IMR-90 (cell line): ENCODE data around the gene SLC23A2. TPM values are rescaled to one million over a fixed set of nuclear protein-coding genes. Genes with fewer than 3 reads are reported as not detected.

Experiments used
- ATAC-seq: fragments of 200-7000 bp; cut with Tn5 transposase; 2 replicates; pipeline ENCODE4 v1.9.1; 2020; ENCODE audit warnings: low read depth, mild to moderate bottlenecking, moderate library complexity
- BruUV-seq: library from RNA; stranded (reverse); fragments of 400-500 nt; replicated peaks from 2 replicates; lab custom pipeline; 2021; lab: Mats Ljungman, UMichigan
- CTCF ChIA-PET: fragments of 300-600 bp; formaldehyde crosslinking; extraction: SDS; loops from one replicate; lab custom pipeline; 2021; ENCODE audit warnings: antibody characterized with exemption; lab: Yijun Ruan, JAX
- POLR2A ChIA-PET: fragments of 300-600 bp; sonication (Branson Sonifier 250); formaldehyde crosslinking; loops from one replicate; lab custom pipeline; 2022; ENCODE audit warnings: antibody characterized with exemption; ENCODE audit not compliant: unreplicated experiment; lab: Charles Lee
- DNase-seq: peaks from one replicate; pipeline ENCODE4 v3.0.0; 2013
- H2AFZ ChIP-seq: replicated peaks from 2 replicates; pipeline ENCODE3; 2013; ENCODE audit warnings: low read length, mild to moderate bottlenecking; ENCODE audit not compliant: poor library complexity
- H2AK5ac ChIP-seq: 2 replicates; pipeline ENCODE4 v1.6.1; 2013; ENCODE audit warnings: low read depth, low read length, inconsistent platforms
- H2AK9ac ChIP-seq: replicated peaks from 2 replicates; pipeline ENCODE3; 2013; ENCODE audit warnings: mild to moderate bottlenecking, low read depth, low read length, moderate library complexity; ENCODE audit not compliant: poor library complexity
- H2BK120ac ChIP-seq: 2 replicates; pipeline ENCODE4 v1.6.1; 2013; ENCODE audit warnings: low read depth, low read length, inconsistent platforms
- H2BK15ac ChIP-seq: 3 replicates; pipeline ENCODE4 v1.6.1; 2013; ENCODE audit warnings: low read depth, low read length, inconsistent platforms
- H2BK20ac ChIP-seq: 2 replicates; pipeline ENCODE4 v1.6.1; 2013; ENCODE audit warnings: low read depth, mild to moderate bottlenecking, inconsistent platforms, low read length, moderate library complexity
- H2BK5ac ChIP-seq: 2 replicates; pipeline ENCODE4 v1.6.1; 2013; ENCODE audit warnings: mild to moderate bottlenecking, low read depth, low read length, inconsistent platforms; ENCODE audit not compliant: poor library complexity, severe bottlenecking
- H3K14ac ChIP-seq: replicated peaks from 2 replicates; pipeline ENCODE4 v1.6.1; 2013; ENCODE audit warnings: low read depth, low read length, inconsistent platforms
- H3K18ac ChIP-seq: 2 replicates; pipeline ENCODE4 v1.6.1; 2013; ENCODE audit warnings: low read depth, low read length, control low read depth
- H3K23ac ChIP-seq: 2 replicates; pipeline ENCODE4 v1.6.1; 2013; ENCODE audit warnings: low read depth, low read length, inconsistent platforms
- H3K27ac ChIP-seq: 2 replicates; pipeline ENCODE4 v1.5.1; 2013; ENCODE audit warnings: mild to moderate bottlenecking, control low read depth, low read length; ENCODE audit not compliant: insufficient read depth
- H3K27me3 ChIP-seq: 2 replicates; pipeline ENCODE4 v1.6.1; 2013; ENCODE audit warnings: low read length; ENCODE audit not compliant: control insufficient read depth, insufficient read depth
- H3K36me3 ChIP-seq: 2 replicates; pipeline ENCODE4 v1.6.1; 2013; ENCODE audit warnings: low read length, mixed read lengths; ENCODE audit not compliant: control insufficient read depth, insufficient read depth
- H3K4ac ChIP-seq: 2 replicates; pipeline ENCODE4 v1.6.1; 2013; ENCODE audit warnings: low read depth, low read length, inconsistent platforms
- H3K4me1 ChIP-seq: 2 replicates; pipeline ENCODE4 v1.6.1; 2013; ENCODE audit warnings: low read length, mixed read lengths; ENCODE audit not compliant: control insufficient read depth, insufficient read depth
- H3K4me2 ChIP-seq: 2 replicates; pipeline ENCODE4 v1.6.1; 2013; ENCODE audit warnings: low read depth, mild to moderate bottlenecking, control low read depth, low read length, moderate library complexity
- H3K4me3 ChIP-seq: 2 replicates; pipeline ENCODE4 v1.5.1; 2013; ENCODE audit warnings: low read depth, mild to moderate bottlenecking, control low read depth, low read length, moderate library complexity; ENCODE audit not compliant: insufficient read depth
- H3K56ac ChIP-seq: 2 replicates; pipeline ENCODE4 v1.6.1; 2013; ENCODE audit warnings: low read length, inconsistent platforms; ENCODE audit not compliant: insufficient read depth; ENCODE audit errors: extremely low read depth
- H3K79me1 ChIP-seq, 2 experiments: 2 replicates each; pipeline ENCODE4 v1.6.1; 2013; ENCODE audit warnings: low read length in 2 of 2, inconsistent platforms in 1 of 2, low read depth in 1 of 2
- H3K9ac ChIP-seq: 2 replicates; pipeline ENCODE4 v1.6.1; 2013; ENCODE audit warnings: low read depth, low read length, control low read depth
- H3K9me1 ChIP-seq: 2 replicates; pipeline ENCODE4 v1.6.1; 2013; ENCODE audit warnings: low read length, inconsistent platforms; ENCODE audit not compliant: insufficient read depth
- H3K9me3 ChIP-seq: 2 replicates; pipeline ENCODE4 v1.6.1; 2013; ENCODE audit warnings: low read length; ENCODE audit not compliant: control insufficient read depth, insufficient read depth
- H4K20me1 ChIP-seq: 2 replicates; pipeline ENCODE4 v1.6.1; 2013; ENCODE audit warnings: low read length, inconsistent platforms; ENCODE audit not compliant: insufficient read depth
- H4K5ac ChIP-seq: 2 replicates; pipeline ENCODE4 v1.6.1; 2013; ENCODE audit warnings: mild to moderate bottlenecking, low read depth, low read length, control low read depth
- H4K8ac ChIP-seq, 2 experiments: 2 replicates each; pipeline ENCODE4 v1.6.1; 2013; ENCODE audit warnings: low read depth in 2 of 2, low read length in 2 of 2, control low read depth in 1 of 2, inconsistent platforms in 1 of 2
- H4K91ac ChIP-seq: 2 replicates; pipeline ENCODE4 v1.6.1; 2013; ENCODE audit warnings: low read depth, low read length, inconsistent platforms; ENCODE audit not compliant: insufficient read depth
- BHLHE40 ChIP-seq: fragments of 150-350 bp; IDR thresholded peaks from 2 replicates; pipeline ENCODE4 v1.6.1; 2016; ENCODE audit warnings: mild to moderate bottlenecking, low read depth, low read length
- CEBPB ChIP-seq: IDR thresholded peaks from 2 replicates; pipeline ENCODE4 v1.6.1; 2012; ENCODE audit warnings: low read depth, low read length, improper control_type of control experiment
- CHD1 ChIP-seq: IDR thresholded peaks from 2 replicates; pipeline ENCODE4 v1.6.1; 2012; ENCODE audit warnings: low read depth, low read length, improper control_type of control experiment
- ELK1 ChIP-seq: fragments of 150-350 bp; IDR thresholded peaks from 2 replicates; pipeline ENCODE4 v1.6.1; 2016; ENCODE audit warnings: low read depth, mild to moderate bottlenecking, low read length, moderate library complexity, borderline replicate concordance
- FOS ChIP-seq: fragments of 150-350 bp; IDR thresholded peaks from 2 replicates; pipeline ENCODE4 v1.6.1; 2016; ENCODE audit warnings: low read depth, low read length
- MAFK ChIP-seq: IDR thresholded peaks from 2 replicates; pipeline ENCODE4 v1.6.1; 2012; ENCODE audit warnings: low read depth, low read length, improper control_type of control experiment
- MAZ ChIP-seq: IDR thresholded peaks from 2 replicates; pipeline ENCODE4 v1.6.1; 2012; ENCODE audit warnings: low read depth, mild to moderate bottlenecking, low read length, improper control_type of control experiment, moderate library complexity, borderline replicate concordance
- MXI1 ChIP-seq: IDR thresholded peaks from 2 replicates; pipeline ENCODE4 v1.6.1; 2012; ENCODE audit warnings: low read depth, mild to moderate bottlenecking, low read length, moderate library complexity, borderline replicate concordance
- NFE2L2 ChIP-seq: fragments of 150-350 bp; IDR thresholded peaks from 2 replicates; pipeline ENCODE4 v1.6.1; 2016; ENCODE audit warnings: low read depth, mild to moderate bottlenecking, low read length
- POLR2A ChIP-seq: IDR thresholded peaks from 2 replicates; pipeline ENCODE4 v1.6.1; 2012; ENCODE audit warnings: mild to moderate bottlenecking, low read depth, low read length
- RAD21 ChIP-seq: IDR thresholded peaks from 2 replicates; pipeline ENCODE4 v1.6.1; 2012; ENCODE audit warnings: low read length, improper control_type of control experiment
- RCOR1 ChIP-seq: IDR thresholded peaks from 2 replicates; pipeline ENCODE4 v1.6.1; 2012; ENCODE audit warnings: mild to moderate bottlenecking, low read length, improper control_type of control experiment; ENCODE audit not compliant: insufficient replicate concordance
- RFX5 ChIP-seq: IDR thresholded peaks from 2 replicates; pipeline ENCODE4 v1.8.0; 2012; ENCODE audit warnings: low read depth, mild to moderate bottlenecking, low read length, moderate library complexity
- SMC3 ChIP-seq: fragments of 150-350 bp; IDR thresholded peaks from 2 replicates; pipeline ENCODE4 v1.6.1; 2016; ENCODE audit warnings: low read depth, mild to moderate bottlenecking, antibody characterized with exemption, low read length, moderate library complexity
- USF2 ChIP-seq: fragments of 150-350 bp; IDR thresholded peaks from 2 replicates; pipeline ENCODE4 v1.6.1; 2017; ENCODE audit warnings: mild to moderate bottlenecking, antibody characterized with exemption, low read length, low read depth
- WGBS, 2 experiments: methylation state at CpG; one replicate each; pipeline versions ENCODE4 v1.1.5 to v1.1.7; 2013; ENCODE audit warnings: missing lambda C conversion rate in 2 of 2; ENCODE audit not compliant: insufficient read length in 1 of 2; ENCODE audit errors: extremely low coverage in 2 of 2; 5-methylcytosine and 5-hydroxymethylcytosine counted together
- dilution Hi-C: fragments of 300-500 bp; cut with HindIII; formaldehyde crosslinking; loops from one replicate; pipeline ENCODE4 v1.14.3; 2018; ENCODE audit warnings: low sequenced_read_pairs; ENCODE audit not compliant: unreplicated experiment
- in situ Hi-C: fragments of 300-500 bp; cut with MboI; formaldehyde crosslinking; loops from 3 replicates; pipeline ENCODE4 v1.14.3; 2019; ENCODE audit warnings: low sequenced_read_pairs, inconsistent platforms, mixed read lengths
- intact Hi-C: fragments of 100-400 bp; cut with micrococcal nuclease; formaldehyde crosslinking; loops from 2 replicates; pipeline ENCODE4 v1.10.0; 2022
- polyA plus RNA-seq, 3 experiments: library from polyadenylated mRNA; depleted of rRNA; stranded (reverse); fragments of >200 nt; gene quantifications; 2 replicates each; pipeline ENCODE4 v1.2.3, GENCODE V29; 2012; ENCODE audit warnings: low replicate concordance in 1 of 3
- total RNA-seq: library from RNA; depleted of rRNA; stranded (reverse); fragments of >200 nt; gene quantifications from 2 replicates; pipeline ENCODE4 v1.2.3, GENCODE V29; 2012

SLC23A2 gene
- total and polyA plus RNA-seq, 2 of the 4 experiments (the other 2 are of a cell fraction), result 10.2 to 14.4 TPM

GRCh38 chr20:4937407-4938319 lies 63.6 kb downstream of the SLC23A2 start:
- Histone ChIP-seq H4K5ac (peak overlapping the region; percentile 55), H2BK20ac (peak overlapping the region; percentile 94), H3K14ac (peak overlapping the region; percentile 45; the same call in 1 of the 2 replicates), H3K9ac (peak overlapping the region; percentile 17; the same call in 1 of the 2 replicates), H3K9me3 (no peaks in the 10 kb centered on the region), H3K4me2 (peak overlapping the region; percentile 21; the same call in 1 of the 2 replicates), H3K4me1 (peaks cover 37% of the 10 kb centered on the region), H4K91ac (peak overlapping the region; percentile 88), H2BK120ac (peak overlapping the region; percentile 84), H2AK5ac (peak overlapping the region; percentile 93; the same call in 1 of the 2 replicates), H4K20me1 (no peaks in the 10 kb centered on the region), H3K36me3 (no peaks in the 10 kb centered on the region), H3K79me1 (peaks cover 20 to 67% of the 10 kb centered on the region in 2 experiments), H2BK5ac (peak overlapping the region; percentile 9), H3K9me1 (peaks cover 24% of the 10 kb centered on the region), H2AK9ac (no peak overlapping the region), H3K18ac (peak overlapping the region; percentile 83), H2AFZ (no peak overlapping the region), H3K56ac (peak overlapping the region; percentile 64; the same call in 1 of the 2 replicates), H3K27ac (peak overlapping the region; percentile 98; the same call in 1 of the 2 replicates), H3K4me3 (no peak overlapping the region), H4K8ac (peak overlapping the region; percentile 56 to 92; a peak in 2 of 4 replicates), H2BK15ac (peak overlapping the region; percentile 88; the same call in 1 of the 3 replicates), H3K23ac (peak overlapping the region; percentile 47; the same call in 1 of the 2 replicates), H3K27me3 (no peaks in the 10 kb centered on the region), H3K4ac (peak overlapping the region; percentile 91)
- ATAC-seq, result peak; percentile 79
- dilution Hi-C loops, result no loop called here
- no TSS peak for BruUV-seq
- in situ Hi-C loops, result no loop called here
- intact Hi-C loops, result no loop called here
- CTCF ChIA-PET, result interaction anchor here (0.5 kb wide), 1 partner anchor 192 kb away, joined by 4 read pairs; no protein-coding TSS in a partner anchor
- DNase-seq, result peak; percentile 59
- whole genome bisulfite sequencing, 2 experiments, result no CpG with 5 or more reads among the region's 5 CpGs
- POLR2A ChIA-PET, result no interaction called here
- TF ChIP-seq POLR2A (no peak), MAFK (no peak), BHLHE40 (no peak), FOS (no peak), NFE2L2 (no peak), RFX5 (no peak), CEBPB (no peak), RAD21 (no peak), USF2 (no peak), ELK1 (no peak), RCOR1 (no peak), SMC3 (no peak), CHD1 (no peak), MXI1 (no peak), MAZ (no peak)
